PFSK-1 (cell line): ENCODE results near the gene OR8U1.

ENCODE experiments used
- POLR2AphosphoS5 ChIP-seq: IDR thresholded peaks from 2 replicates; pipeline ENCODE4 v1.6.1; 2012; ENCODE audit warnings: low read depth, mild to moderate bottlenecking, control low read depth, low read length, moderate library complexity
- TAF1 ChIP-seq: IDR thresholded peaks from 2 replicates; pipeline ENCODE4 v1.6.1; 2012; ENCODE audit warnings: low read length, control low read depth, borderline replicate concordance; ENCODE audit not compliant: insufficient read depth
- TF ChIP-seq, protein P1 (sequence below), 2 experiments: IDR thresholded peaks; 2 replicates each; pipeline versions ENCODE4 v1.6.1 to v1.8.0; 2011 to 2012; ENCODE audit warnings: low read depth in 2 of 2, low read length in 2 of 2, control low read depth in 1 of 2, inconsistent platforms in 1 of 2, mild to moderate bottlenecking in 1 of 2, moderate library complexity in 1 of 2; ENCODE audit not compliant: insufficient read depth in 1 of 2

DNA sequence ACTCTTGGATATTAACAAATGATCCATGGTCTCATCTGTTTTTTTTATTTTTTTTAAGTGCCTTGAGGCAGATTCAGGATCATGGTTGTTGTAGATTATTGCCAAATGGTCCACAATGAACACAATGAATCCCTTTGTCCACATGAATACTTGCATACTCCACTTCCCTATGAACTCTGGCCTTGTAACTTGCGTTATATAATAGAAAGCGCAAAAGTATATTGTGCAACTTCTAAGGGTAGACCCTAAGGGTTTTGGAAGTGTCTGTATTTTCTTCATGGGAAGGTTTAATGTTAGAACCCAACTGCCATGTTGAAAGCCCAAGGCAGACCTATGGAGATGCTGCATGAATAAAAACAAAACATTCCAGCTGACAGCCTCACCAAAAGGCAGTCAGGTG is 29.0 kb downstream of the OR8U1 start:
- TF ChIP-seq, protein P1, sequence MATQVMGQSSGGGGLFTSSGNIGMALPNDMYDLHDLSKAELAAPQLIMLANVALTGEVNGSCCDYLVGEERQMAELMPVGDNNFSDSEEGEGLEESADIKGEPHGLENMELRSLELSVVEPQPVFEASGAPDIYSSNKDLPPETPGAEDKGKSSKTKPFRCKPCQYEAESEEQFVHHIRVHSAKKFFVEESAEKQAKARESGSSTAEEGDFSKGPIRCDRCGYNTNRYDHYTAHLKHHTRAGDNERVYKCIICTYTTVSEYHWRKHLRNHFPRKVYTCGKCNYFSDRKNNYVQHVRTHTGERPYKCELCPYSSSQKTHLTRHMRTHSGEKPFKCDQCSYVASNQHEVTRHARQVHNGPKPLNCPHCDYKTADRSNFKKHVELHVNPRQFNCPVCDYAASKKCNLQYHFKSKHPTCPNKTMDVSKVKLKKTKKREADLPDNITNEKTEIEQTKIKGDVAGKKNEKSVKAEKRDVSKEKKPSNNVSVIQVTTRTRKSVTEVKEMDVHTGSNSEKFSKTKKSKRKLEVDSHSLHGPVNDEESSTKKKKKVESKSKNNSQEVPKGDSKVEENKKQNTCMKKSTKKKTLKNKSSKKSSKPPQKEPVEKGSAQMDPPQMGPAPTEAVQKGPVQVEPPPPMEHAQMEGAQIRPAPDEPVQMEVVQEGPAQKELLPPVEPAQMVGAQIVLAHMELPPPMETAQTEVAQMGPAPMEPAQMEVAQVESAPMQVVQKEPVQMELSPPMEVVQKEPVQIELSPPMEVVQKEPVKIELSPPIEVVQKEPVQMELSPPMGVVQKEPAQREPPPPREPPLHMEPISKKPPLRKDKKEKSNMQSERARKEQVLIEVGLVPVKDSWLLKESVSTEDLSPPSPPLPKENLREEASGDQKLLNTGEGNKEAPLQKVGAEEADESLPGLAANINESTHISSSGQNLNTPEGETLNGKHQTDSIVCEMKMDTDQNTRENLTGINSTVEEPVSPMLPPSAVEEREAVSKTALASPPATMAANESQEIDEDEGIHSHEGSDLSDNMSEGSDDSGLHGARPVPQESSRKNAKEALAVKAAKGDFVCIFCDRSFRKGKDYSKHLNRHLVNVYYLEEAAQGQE (IDR thresholded peaks at IDR 0.05; ENCODE audit: insufficient read depth in 1 of 2, low read depth in 2 of 2, low read length in 2 of 2): no peak
- TF ChIP-seq POLR2AphosphoS5: no peak
- no peak for TF ChIP-seq TAF1
